Caco-2 (cell line): ENCODE measurements around the gene RGPD8. TPM values are rescaled to one million over a fixed set of nuclear protein-coding genes. Genes with fewer than 3 reads are reported as not detected.
A peak's percentile ranks its signal among the peaks of the same experiment; 100 is the strongest.

Experiments used
- BruUV-seq: library from RNA; stranded (reverse); fragments of 400-500 nt; replicated peaks from 2 replicates; lab custom pipeline; 2021; lab: Mats Ljungman, UMichigan
- CTCF ChIA-PET: fragments of 300-600 bp; sonication (Branson Sonifier 250); formaldehyde crosslinking; loops from one replicate; lab custom pipeline; 2022; ENCODE audit warnings: antibody characterized with exemption; lab: Charles Lee
- POLR2A ChIA-PET: fragments of 300-600 bp; sonication (Branson Sonifier 250); formaldehyde crosslinking; loops from one replicate; lab custom pipeline; 2022; ENCODE audit warnings: antibody characterized with exemption; lab: Charles Lee
- DNase-seq, 2 experiments: peaks; one replicate each; pipeline versions ENCODE4 v3.0.0 to v3.0.0-alpha.2; 2020 to 2022
- H3K27me3 ChIP-seq: replicated peaks from 2 replicates; pipeline ENCODE4 v1.6.0; 2011; ENCODE audit warnings: low read length; ENCODE audit not compliant: control insufficient read depth, insufficient read depth
- H3K36me3 ChIP-seq: 2 replicates; pipeline ENCODE4 v1.5.1; 2011; ENCODE audit warnings: low read length; ENCODE audit not compliant: control insufficient read depth, insufficient read depth
- H3K4me1 ChIP-seq: fragments of 250-450 bp; sonication (Bioruptor Pico); 2 replicates; pipeline ENCODE4 v1.5.1; 2020; ENCODE audit warnings: mild to moderate bottlenecking
- H3K4me3 ChIP-seq: 2 replicates; pipeline ENCODE4 v1.5.1; 2011; ENCODE audit warnings: low read depth, mild to moderate bottlenecking, control low read depth, low read length
- H3K9me3 ChIP-seq: fragments of 250-450 bp; sonication (Bioruptor Pico); 2 replicates; pipeline ENCODE4 v1.5.1; 2020; ENCODE audit warnings: mild to moderate bottlenecking, moderate library complexity
- H3K27ac Mint-ChIP-seq: one replicate; pipeline ENCODE4 v1.8.0; 2022; ENCODE audit warnings: mixed read lengths; ENCODE audit not compliant: unreplicated experiment
- H3K27me3 Mint-ChIP-seq: one replicate; pipeline ENCODE4 v1.8.0; 2022; ENCODE audit warnings: mixed read lengths; ENCODE audit not compliant: insufficient read depth, unreplicated experiment
- H3K36me3 Mint-ChIP-seq: one replicate; pipeline ENCODE4 v1.8.0; 2022; ENCODE audit warnings: mild to moderate bottlenecking, mixed read lengths; ENCODE audit not compliant: insufficient read depth, unreplicated experiment
- H3K4me1 Mint-ChIP-seq: one replicate; pipeline ENCODE4 v1.8.0; 2022; ENCODE audit warnings: low read depth, mixed read lengths; ENCODE audit not compliant: unreplicated experiment
- H3K4me3 Mint-ChIP-seq: one replicate; pipeline ENCODE4 v1.8.0; 2022; ENCODE audit warnings: mild to moderate bottlenecking, moderate library complexity, mixed read lengths; ENCODE audit not compliant: unreplicated experiment
- H3K9me3 Mint-ChIP-seq: one replicate; pipeline ENCODE4 v1.8.0; 2022; ENCODE audit warnings: mixed read lengths; ENCODE audit not compliant: unreplicated experiment
- intact Hi-C: fragments of 100-400 bp; cut with micrococcal nuclease; formaldehyde crosslinking; loops from one replicate; pipeline ENCODE4 v1.10.0; 2022; ENCODE audit not compliant: unreplicated experiment
- total RNA-seq: library from RNA; stranded (reverse); gene quantifications from 2 replicates; pipeline ENCODE4 v1.2.3, GENCODE V29; 2022
- TF ChIP-seq, protein P1 (sequence below), 2 experiments: fragments of 200-600 bp in 1 of 2; IDR thresholded peaks; 1 replicate in 1 of 2; 2 replicates in 1 of 2; pipeline versions ENCODE4 v1.5.1 to v1.8.0; 2011 to 2022; ENCODE audit warnings: antibody characterized with exemption in 1 of 2, control low read depth in 1 of 2, inconsistent platforms in 1 of 2, low read depth in 1 of 2, low read length in 1 of 2, mild to moderate bottlenecking in 1 of 2, moderate library complexity in 1 of 2; ENCODE audit not compliant: insufficient read depth in 1 of 2, severe bottlenecking in 1 of 2, unreplicated experiment in 1 of 2

RGPD8 gene
- total RNA-seq, 1 experiment from 2014 or later: 17.5 TPM

DNA sequence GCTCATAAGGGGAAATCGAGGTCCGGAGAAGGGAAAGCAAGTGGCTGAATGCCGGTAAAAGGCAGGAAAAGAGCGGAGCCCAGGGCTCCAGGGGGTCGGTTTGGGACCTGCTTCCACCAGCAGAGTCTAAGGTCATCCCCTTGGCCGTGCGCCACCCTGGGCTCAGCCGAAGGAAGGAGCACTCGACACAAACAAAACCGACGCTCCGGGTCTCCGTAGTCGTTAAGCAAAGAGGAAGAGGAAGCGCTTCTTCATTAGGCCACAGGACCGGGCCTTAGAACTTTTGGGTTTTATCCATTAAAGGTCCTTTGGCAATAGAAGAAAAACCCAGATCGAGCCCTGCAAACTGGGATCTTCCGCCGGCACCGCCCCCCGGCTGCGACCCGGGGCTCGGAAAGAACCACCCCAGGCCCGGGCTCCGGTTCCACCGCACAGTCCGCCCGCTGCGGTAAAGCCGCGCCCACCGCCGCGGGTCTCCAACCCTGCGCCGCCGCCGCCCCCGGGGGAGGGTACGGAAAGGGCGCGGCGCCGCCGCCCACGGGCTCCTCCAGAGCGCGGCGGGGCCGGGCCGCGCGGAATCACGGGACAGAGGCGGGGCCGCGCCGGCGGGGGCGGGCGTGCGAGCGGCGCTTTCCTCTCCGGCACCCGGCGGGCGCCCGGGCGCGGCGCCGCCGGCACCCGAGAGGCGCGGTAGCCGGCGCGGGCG is 48.2 kb upstream of the RGPD8 start, which contains the start of gene TTL:
Gene TTL (plus strand): TSS at position 629 of the 706 bp plus-strand sequence. CDS start 189 bp downstream, outside the sequence.
- no TSS peak for BruUV-seq

DNA sequence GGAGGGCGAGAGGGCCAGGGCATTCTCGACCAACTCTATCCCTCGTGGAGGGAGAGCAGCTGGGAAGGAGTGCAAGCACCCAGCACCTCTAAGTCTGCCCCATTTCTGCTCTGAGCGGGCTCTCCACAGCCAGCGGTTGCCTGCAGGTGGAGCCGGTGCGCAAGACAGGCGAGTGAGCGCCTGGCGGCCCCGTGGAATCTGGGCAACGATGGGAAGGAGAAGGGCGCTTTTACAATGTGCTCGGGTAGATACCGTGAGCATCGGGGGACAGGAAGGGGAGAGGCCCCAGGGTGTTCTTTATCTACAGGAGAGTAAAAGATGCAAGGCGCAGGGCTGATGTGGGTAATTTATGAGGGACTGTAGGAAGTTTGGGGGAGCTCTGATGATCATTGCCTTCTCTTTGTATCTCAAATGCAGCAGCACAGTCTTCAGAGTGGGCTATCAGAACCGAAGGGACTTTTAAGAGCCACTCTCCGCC is 47.6 kb upstream of the RGPD8 start:
- POLR2A ChIA-PET: no interaction called here
- H3K27ac Mint-ChIP-seq: peak overlapping the region; percentile 40
- no peaks in the 10 kb centered on the region for H3K27me3 Mint-ChIP-seq
- TF ChIP-seq, protein P1, sequence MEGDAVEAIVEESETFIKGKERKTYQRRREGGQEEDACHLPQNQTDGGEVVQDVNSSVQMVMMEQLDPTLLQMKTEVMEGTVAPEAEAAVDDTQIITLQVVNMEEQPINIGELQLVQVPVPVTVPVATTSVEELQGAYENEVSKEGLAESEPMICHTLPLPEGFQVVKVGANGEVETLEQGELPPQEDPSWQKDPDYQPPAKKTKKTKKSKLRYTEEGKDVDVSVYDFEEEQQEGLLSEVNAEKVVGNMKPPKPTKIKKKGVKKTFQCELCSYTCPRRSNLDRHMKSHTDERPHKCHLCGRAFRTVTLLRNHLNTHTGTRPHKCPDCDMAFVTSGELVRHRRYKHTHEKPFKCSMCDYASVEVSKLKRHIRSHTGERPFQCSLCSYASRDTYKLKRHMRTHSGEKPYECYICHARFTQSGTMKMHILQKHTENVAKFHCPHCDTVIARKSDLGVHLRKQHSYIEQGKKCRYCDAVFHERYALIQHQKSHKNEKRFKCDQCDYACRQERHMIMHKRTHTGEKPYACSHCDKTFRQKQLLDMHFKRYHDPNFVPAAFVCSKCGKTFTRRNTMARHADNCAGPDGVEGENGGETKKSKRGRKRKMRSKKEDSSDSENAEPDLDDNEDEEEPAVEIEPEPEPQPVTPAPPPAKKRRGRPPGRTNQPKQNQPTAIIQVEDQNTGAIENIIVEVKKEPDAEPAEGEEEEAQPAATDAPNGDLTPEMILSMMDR (IDR thresholded peaks at IDR 0.05; ENCODE audit: insufficient read depth in 1 of 2, low read depth in 1 of 2, low read length in 1 of 2, severe bottlenecking in 1 of 2, unreplicated experiment in 1 of 2): peak; percentile 60 to 94
- peaks cover 11% of the 10 kb centered on the region for H3K4me1 Mint-ChIP-seq
- H3K9me3 ChIP-seq: no peaks in the 10 kb centered on the region
- H3K4me1 ChIP-seq: peaks cover 5% of the 10 kb centered on the region; the same call in 1 of the 2 replicates
- no TSS peak for BruUV-seq
- no peaks in the 10 kb centered on the region for H3K27me3 ChIP-seq
- intact Hi-C loops: loop anchor here (1.0 to 5.0 kb wide), 5 partner anchors 13 to 246 kb away; partner anchors contain the start of gene ZC3H8
- peak; percentile 85 to 89 for DNase-seq
- CTCF ChIA-PET: interaction anchor here (0.6 to 1.8 kb wide), 9 partner anchors 12 to 405 kb away, joined by 3 to 11 read pairs (median 5); no protein-coding TSS in a partner anchor
- H3K4me3 Mint-ChIP-seq: peak overlapping the region; percentile 89
- H3K36me3 Mint-ChIP-seq: peaks cover 21% of the 10 kb centered on the region
- no peaks in the 10 kb centered on the region for H3K36me3 ChIP-seq
- H3K4me3 ChIP-seq: peak overlapping the region; percentile 55
- H3K9me3 Mint-ChIP-seq: no peaks in the 10 kb centered on the region

More for the DNA sequence above, 48.2 kb upstream of the RGPD8 start, which contains the start of gene TTL:
- TF ChIP-seq, protein P1 (IDR thresholded peaks at IDR 0.05; ENCODE audit: insufficient read depth in 1 of 2, low read depth in 1 of 2, low read length in 1 of 2, severe bottlenecking in 1 of 2, unreplicated experiment in 1 of 2): no peak
- Mint-ChIP-seq H3K27ac (peak within 1 kb of the TSS; percentile 40), H3K36me3 (peaks cover 25% of the 10 kb centered on the region), H3K4me1 (peaks cover 11% of the 10 kb centered on the region), H3K4me3 (peak within 1 kb of the TSS; percentile 89), H3K9me3 (no peaks in the 10 kb centered on the region), H3K27me3 (no peaks in the 10 kb centered on the region)
- no peaks in the 10 kb centered on the region for H3K36me3 ChIP-seq
- CTCF ChIA-PET: interaction anchor here (0.6 to 1.8 kb wide), 7 partner anchors 11 to 405 kb away, joined by 3 to 11 read pairs (median 6); no protein-coding TSS in a partner anchor
- intact Hi-C loops: loop anchor here (1.0 to 5.0 kb wide), 5 partner anchors 13 to 246 kb away; partner anchors contain the start of gene ZC3H8
- peak; percentile 65 to 82 for DNase-seq
- no peaks in the 10 kb centered on the region for H3K9me3 ChIP-seq
- POLR2A ChIA-PET: no interaction called here
- H3K4me3 ChIP-seq: peak within 1 kb of the TSS; percentile 90
- no peaks in the 10 kb centered on the region for H3K27me3 ChIP-seq
- peaks cover 5% of the 10 kb centered on the region; the same call in 1 of the 2 replicates for H3K4me1 ChIP-seq

DNA sequence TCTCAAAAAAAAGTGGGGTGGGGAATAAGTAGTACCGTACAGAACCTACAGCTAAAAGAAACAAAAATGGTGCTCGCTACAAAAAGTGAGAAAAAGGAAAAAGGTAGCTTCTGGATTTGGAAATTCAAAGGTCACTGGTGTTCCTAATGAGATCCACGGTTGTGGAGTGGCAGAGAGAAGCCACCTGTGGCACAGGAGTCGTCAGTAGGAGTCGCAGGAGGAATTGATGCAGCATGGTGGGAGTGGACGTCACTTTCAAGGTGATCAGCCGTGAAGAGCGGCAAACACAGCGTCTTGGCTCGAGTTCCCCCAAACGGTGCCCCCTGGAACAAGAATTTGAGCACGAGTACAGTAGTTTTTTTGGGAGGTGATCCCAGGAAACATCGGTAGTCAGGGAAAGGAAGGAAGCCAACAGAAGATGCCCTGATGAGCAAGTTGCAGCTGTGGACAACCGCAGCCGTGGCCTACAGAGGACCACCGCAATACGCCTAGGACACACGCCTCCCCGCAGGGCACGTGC is 47.1 kb upstream of the RGPD8 start:
- intact Hi-C loops: loop anchor here (1.0 to 5.0 kb wide), 5 partner anchors 14 to 247 kb away; partner anchors contain the start of gene ZC3H8
- POLR2A ChIA-PET: no interaction called here
- Histone ChIP-seq H3K4me1 (peaks cover 5% of the 10 kb centered on the region; the same call in 1 of the 2 replicates), H3K36me3 (no peaks in the 10 kb centered on the region), H3K4me3 (peak overlapping the region; percentile 55), H3K9me3 (no peaks in the 10 kb centered on the region), H3K27me3 (no peaks in the 10 kb centered on the region)
- CTCF ChIA-PET: interaction anchor here (0.6 to 1.8 kb wide), 9 partner anchors 13 to 404 kb away, joined by 3 to 11 read pairs (median 5); no protein-coding TSS in a partner anchor
- H3K4me1 Mint-ChIP-seq: peaks cover 11% of the 10 kb centered on the region
- H3K27me3 Mint-ChIP-seq: no peaks in the 10 kb centered on the region
- peak in 1 of 2 experiments; percentile 29 for DNase-seq
- H3K4me3 Mint-ChIP-seq: peak overlapping the region; percentile 89
- TF ChIP-seq, protein P1 (IDR thresholded peaks at IDR 0.05; ENCODE audit: insufficient read depth in 1 of 2, low read depth in 1 of 2, low read length in 1 of 2, severe bottlenecking in 1 of 2, unreplicated experiment in 1 of 2): peak in 1 of 2 experiments; percentile 11
- no peaks in the 10 kb centered on the region for H3K9me3 Mint-ChIP-seq
- peaks cover 21% of the 10 kb centered on the region for H3K36me3 Mint-ChIP-seq
- peak overlapping the region; percentile 40 for H3K27ac Mint-ChIP-seq
- BruUV-seq: no TSS peak
